Parathyroid adenoma (tissue), 2 donors: Measurements from ENCODE around the gene GLYR1.

Experiments used
- H2AFZ ChIP-seq: fragments of 300-600 bp; sonication (generic); one replicate; pipeline ENCODE4 v1.7.0; 2017; ENCODE audit warnings: antibody characterized with exemption, mild to moderate bottlenecking
- H3K27ac ChIP-seq: fragments of 300-600 bp; sonication (generic); one replicate; pipeline ENCODE4 v1.7.0; 2017
- H3K27me3 ChIP-seq: fragments of 300-600 bp; sonication (generic); one replicate; pipeline ENCODE4 v1.7.0; 2017; ENCODE audit warnings: low read length; ENCODE audit not compliant: control insufficient read depth, insufficient read depth
- H3K36me3 ChIP-seq: fragments of 300-600 bp; sonication (generic); one replicate; pipeline ENCODE4 v1.7.0; 2017; ENCODE audit warnings: low read length; ENCODE audit not compliant: control insufficient read depth, insufficient read depth
- H3K4me1 ChIP-seq: fragments of 300-600 bp; sonication (generic); one replicate; pipeline ENCODE4 v1.7.0; 2017; ENCODE audit warnings: control low read depth
- H3K4me2 ChIP-seq: fragments of 300-600 bp; sonication (generic); one replicate; pipeline ENCODE4 v1.7.0; 2017; ENCODE audit warnings: low read length
- H3K4me3 ChIP-seq: fragments of 300-600 bp; sonication (generic); one replicate; pipeline ENCODE4 v1.7.0; 2017; ENCODE audit warnings: low read depth, low read length
- H3K79me2 ChIP-seq: fragments of 300-600 bp; sonication (generic); one replicate; pipeline ENCODE4 v1.7.0; 2017; ENCODE audit warnings: control low read depth
- H3K9ac ChIP-seq: fragments of 300-600 bp; sonication (generic); one replicate; pipeline ENCODE4 v1.7.0; 2017; ENCODE audit warnings: mild to moderate bottlenecking
- H3K9me3 ChIP-seq: fragments of 300-600 bp; sonication (generic); one replicate; pipeline ENCODE4 v1.7.0; 2017; ENCODE audit warnings: low read length; ENCODE audit not compliant: control insufficient read depth
- TF ChIP-seq, protein P1 (sequence below): fragments of 300-600 bp; sonication (generic); IDR thresholded peaks from one replicate; pipeline ENCODE4 v1.7.0; 2017; ENCODE audit warnings: antibody characterized with exemption, mild to moderate bottlenecking
- donor health status: primary hyperparathyroidism.

GLYR1 gene

DNA sequence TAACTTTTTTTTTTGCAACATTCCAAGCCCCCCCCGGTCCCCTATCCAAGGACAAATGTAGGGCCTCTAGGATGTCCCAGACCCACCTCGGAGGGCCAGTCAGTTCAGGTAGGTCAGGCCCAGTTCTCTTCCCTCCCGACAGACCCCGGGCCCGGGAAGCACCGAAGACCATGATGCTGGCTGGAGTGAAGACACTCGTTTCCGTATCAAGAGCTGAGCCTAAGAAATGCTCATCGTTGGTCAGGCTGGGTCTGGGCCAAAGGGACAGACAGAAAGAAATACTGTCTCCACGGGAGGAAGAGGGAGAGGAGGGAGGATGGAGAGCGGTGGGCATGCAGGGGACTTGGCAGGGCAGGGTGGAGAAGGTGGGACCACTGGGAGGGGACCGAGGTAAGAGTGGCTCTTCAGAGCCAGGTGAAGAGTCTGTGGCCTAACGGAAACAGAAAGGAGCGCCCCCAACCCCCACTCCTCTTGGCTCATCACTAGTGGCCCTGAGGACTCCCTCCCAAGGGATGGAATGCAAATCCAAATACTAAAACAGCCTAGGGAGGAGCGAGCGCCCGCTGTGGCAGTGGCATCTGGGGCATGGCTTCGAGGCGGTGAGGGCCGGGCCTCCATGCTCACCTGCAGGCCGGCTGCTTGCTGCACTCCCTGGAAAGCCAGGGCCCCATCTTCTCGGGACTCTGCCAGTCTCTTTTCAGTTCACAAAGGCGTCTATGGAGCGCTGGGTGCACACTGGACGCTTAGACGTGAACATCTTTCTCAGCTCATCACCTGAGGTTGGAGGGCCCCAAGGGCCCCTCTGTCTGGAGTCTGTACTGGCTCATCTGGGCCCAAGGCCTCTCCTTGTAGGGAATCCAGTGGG lies 43.0 kb downstream of the GLYR1 start:
- TF ChIP-seq, protein P1, sequence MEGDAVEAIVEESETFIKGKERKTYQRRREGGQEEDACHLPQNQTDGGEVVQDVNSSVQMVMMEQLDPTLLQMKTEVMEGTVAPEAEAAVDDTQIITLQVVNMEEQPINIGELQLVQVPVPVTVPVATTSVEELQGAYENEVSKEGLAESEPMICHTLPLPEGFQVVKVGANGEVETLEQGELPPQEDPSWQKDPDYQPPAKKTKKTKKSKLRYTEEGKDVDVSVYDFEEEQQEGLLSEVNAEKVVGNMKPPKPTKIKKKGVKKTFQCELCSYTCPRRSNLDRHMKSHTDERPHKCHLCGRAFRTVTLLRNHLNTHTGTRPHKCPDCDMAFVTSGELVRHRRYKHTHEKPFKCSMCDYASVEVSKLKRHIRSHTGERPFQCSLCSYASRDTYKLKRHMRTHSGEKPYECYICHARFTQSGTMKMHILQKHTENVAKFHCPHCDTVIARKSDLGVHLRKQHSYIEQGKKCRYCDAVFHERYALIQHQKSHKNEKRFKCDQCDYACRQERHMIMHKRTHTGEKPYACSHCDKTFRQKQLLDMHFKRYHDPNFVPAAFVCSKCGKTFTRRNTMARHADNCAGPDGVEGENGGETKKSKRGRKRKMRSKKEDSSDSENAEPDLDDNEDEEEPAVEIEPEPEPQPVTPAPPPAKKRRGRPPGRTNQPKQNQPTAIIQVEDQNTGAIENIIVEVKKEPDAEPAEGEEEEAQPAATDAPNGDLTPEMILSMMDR: no peak
- H3K27ac ChIP-seq: no peak overlapping the region
- no peak overlapping the region for H3K9ac ChIP-seq
- H3K36me3 ChIP-seq: no peaks in the 10 kb centered on the region
- no peak overlapping the region for H2AFZ ChIP-seq
- no peaks in the 10 kb centered on the region for H3K9me3 ChIP-seq
- no peaks in the 10 kb centered on the region for H3K79me2 ChIP-seq
- no peak overlapping the region for H3K4me3 ChIP-seq
- H3K4me1 ChIP-seq: peaks cover 10% of the 10 kb centered on the region
- no peak overlapping the region for H3K4me2 ChIP-seq
- H3K27me3 ChIP-seq: no peaks in the 10 kb centered on the region

DNA sequence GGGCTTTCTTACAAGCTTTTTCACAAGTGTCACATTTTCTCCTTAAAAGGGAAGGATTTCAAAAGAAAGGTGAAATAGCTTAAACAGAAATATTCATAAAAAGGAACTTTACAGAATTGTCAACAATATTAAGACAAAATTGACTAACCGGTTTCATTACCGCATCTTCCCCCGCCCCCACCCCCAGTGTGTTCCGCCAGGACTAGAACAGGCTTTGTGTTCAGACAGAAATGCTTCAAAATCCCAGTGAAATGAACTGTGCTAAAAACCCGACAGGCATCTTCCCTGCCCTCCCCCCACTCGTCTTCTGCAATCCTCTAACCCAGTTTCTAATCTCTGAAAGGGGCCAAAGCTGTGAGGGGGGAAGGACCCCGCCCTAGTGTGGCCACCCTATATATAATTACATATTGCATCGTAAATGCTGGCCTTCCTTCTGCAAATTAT lies 43.7 kb downstream of the GLYR1 start:
- H3K4me2 ChIP-seq: peak overlapping the region; percentile 96
- no peak overlapping the region for H3K9ac ChIP-seq
- H3K36me3 ChIP-seq: no peaks in the 10 kb centered on the region
- no peaks in the 10 kb centered on the region for H3K27me3 ChIP-seq
- peak overlapping the region; percentile 99 for H2AFZ ChIP-seq
- TF ChIP-seq, protein P1: no peak
- peak overlapping the region; percentile 92 for H3K4me3 ChIP-seq
- no peaks in the 10 kb centered on the region for H3K9me3 ChIP-seq
- peaks cover 10% of the 10 kb centered on the region for H3K4me1 ChIP-seq
- H3K79me2 ChIP-seq: no peaks in the 10 kb centered on the region
- peak overlapping the region; percentile 79 for H3K27ac ChIP-seq

DNA sequence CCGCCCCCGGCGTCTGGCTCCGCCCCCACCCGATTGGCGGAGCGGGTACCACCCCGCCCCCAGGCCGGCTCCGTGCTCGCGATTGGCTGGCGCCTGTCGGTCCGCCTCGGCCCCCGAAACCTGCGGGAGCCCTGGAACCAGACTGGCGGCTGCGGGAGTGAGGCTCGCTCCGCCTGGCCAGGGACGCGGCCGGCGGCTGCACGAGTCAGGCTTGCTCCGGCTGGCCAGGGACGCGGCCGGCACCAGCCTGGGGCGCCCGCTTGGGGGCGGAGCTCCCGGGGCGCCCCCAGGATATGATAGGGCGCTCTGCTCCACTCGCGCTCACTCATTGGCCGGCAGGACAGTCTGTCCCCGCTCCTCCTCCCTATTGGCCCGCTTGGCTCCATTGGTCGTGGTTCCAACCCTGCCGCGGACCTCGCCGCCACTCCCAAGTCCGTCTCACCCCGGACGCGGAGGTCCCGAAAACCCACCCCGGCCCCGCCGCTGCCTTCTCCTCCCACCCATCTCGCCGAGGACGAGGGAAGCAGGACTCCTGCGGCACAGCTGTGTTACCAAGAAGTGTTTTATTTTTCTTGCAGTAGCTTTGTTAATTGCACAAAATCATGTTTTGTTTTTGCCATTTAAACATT lies 44.3 kb downstream of the GLYR1 start:
- TF ChIP-seq, protein P1: peak; percentile 35
- Histone ChIP-seq H2AFZ (peak overlapping the region; percentile 99), H3K27ac (peak overlapping the region; percentile 79), H3K9ac (peak overlapping the region; percentile 13), H3K4me1 (peaks cover 10% of the 10 kb centered on the region), H3K79me2 (no peaks in the 10 kb centered on the region), H3K4me2 (peak overlapping the region; percentile 96), H3K4me3 (peak overlapping the region; percentile 92), H3K9me3 (no peaks in the 10 kb centered on the region), H3K36me3 (no peaks in the 10 kb centered on the region), H3K27me3 (no peaks in the 10 kb centered on the region)

DNA sequence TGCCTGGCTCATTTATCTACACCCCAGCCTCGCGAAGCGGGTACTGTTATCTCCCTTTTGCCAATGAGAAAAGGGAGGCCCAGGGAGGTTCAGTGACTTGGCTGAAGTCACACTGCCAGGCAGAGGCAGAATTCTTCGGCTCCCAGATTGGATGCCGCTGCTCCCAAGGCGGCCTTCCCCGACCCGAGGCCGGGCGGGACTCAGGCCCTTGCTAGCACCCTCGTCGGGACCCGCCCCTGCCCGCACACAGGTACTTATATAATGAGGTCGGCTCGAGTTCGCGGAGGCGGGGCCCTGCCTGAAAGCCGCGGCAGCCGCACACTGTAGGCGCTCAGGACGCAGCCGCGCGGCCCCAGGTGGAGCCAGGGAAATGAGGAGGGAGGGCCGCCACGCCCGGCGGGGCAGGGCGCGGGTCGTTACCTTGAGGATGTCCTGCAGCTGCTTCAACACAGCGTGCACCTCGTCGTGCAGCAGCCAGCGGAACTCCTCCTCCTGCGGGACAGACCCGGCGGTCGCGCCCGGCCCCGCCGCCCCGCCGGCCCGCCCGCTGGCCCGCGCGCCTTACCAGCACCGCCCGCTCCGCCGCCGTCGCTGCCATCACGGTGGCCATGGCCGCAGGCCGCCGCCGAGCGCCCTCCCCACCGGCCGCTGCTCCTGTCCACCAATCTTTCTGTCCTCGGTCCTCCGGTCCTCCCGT lies 45.0 kb downstream of the GLYR1 start, which contains the start of gene ROGDI:
TSS of gene ROGDI (minus strand) at position 672 of the 697 bp plus-strand sequence. CDS start at position 610, 62 bp downstream.
- no peaks in the 10 kb centered on the region for H3K36me3 ChIP-seq
- H3K9ac ChIP-seq: peak within 1 kb of the TSS; percentile 13
- H3K9me3 ChIP-seq: no peaks in the 10 kb centered on the region
- H3K4me2 ChIP-seq: peak within 1 kb of the TSS; percentile 96
- no peaks in the 10 kb centered on the region for H3K27me3 ChIP-seq
- H3K4me1 ChIP-seq: peaks cover 10% of the 10 kb centered on the region
- H3K4me3 ChIP-seq: peak within 1 kb of the TSS; percentile 92
- H3K27ac ChIP-seq: peak within 1 kb of the TSS; percentile 79
- TF ChIP-seq, protein P1: no peak
- peak within 1 kb of the TSS; percentile 99 for H2AFZ ChIP-seq
- no peaks in the 10 kb centered on the region for H3K79me2 ChIP-seq
